Measurements from ENCODE around the gene C1orf21. TPM values are rescaled to one million over a fixed set of nuclear protein-coding genes. Genes with fewer than 3 reads are reported as not detected.

C1orf21 gene
- total RNA-seq, 4 donors from 2014 or later = 13.1 to 30.6 (median 22.1) TPM

DNA sequence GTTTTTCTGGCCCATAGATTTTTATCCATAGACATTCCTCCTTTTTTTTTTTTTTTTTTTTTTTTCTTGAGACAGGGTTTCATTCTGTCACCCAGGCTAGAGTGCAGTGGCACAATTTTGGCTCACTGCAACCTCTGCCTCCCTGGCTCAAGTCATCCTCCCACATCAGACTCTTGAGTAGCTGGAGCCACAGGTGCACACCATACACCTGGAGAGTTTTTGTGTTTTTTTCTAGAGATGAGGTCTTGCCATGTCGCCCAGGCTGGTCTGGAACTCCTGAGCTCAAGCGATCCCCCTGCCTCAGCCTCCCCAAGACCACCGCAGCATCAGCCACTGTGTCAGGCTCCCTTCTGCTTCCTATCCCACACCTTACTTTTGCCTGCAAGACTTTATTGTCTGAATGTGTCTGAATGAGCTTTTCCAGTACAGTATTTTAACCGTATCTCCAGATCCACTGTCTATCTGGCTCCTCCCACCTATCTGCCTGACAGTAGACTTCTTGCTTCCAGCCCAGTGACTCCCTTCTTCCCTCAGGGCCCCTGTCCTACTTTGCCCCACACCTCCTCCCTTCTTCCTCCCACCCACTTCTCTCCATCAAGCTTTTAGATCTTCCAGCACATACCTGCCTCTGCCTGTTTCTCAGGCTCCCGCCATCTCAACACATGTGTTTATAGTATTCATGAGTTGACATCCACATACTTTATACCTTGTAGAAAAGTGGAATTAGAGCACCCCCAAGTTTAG lies 6.1 kb downstream of the C1orf21 start:
- Histone ChIP-seq H3K27ac (no peak overlapping the region), H3K27me3 (no peaks in the 10 kb centered on the region), H3K4me3 (replicated peaks in 1 of 3) (no peak overlapping the region), H3K4me1 (peaks cover 0 to 5% of the 10 kb centered on the region in 2 donors), H3K9me3 (no peaks in the 10 kb centered on the region), H3K36me3 (no peaks in the 10 kb centered on the region)
- intact Hi-C loops (cut with DNase I) = loop anchor here (10.0 kb wide), 1 partner anchor 172 kb away; no protein-coding TSS in a partner anchor
- 92% methylated on average over 5 of the region's 5 CpGs for WGBS, 2 donors
- DNase-seq = no peak
- TF ChIP-seq, protein P1, sequence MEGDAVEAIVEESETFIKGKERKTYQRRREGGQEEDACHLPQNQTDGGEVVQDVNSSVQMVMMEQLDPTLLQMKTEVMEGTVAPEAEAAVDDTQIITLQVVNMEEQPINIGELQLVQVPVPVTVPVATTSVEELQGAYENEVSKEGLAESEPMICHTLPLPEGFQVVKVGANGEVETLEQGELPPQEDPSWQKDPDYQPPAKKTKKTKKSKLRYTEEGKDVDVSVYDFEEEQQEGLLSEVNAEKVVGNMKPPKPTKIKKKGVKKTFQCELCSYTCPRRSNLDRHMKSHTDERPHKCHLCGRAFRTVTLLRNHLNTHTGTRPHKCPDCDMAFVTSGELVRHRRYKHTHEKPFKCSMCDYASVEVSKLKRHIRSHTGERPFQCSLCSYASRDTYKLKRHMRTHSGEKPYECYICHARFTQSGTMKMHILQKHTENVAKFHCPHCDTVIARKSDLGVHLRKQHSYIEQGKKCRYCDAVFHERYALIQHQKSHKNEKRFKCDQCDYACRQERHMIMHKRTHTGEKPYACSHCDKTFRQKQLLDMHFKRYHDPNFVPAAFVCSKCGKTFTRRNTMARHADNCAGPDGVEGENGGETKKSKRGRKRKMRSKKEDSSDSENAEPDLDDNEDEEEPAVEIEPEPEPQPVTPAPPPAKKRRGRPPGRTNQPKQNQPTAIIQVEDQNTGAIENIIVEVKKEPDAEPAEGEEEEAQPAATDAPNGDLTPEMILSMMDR (IDR thresholded peaks at IDR 0.05) = no peak
- TF ChIP-seq POLR2A (IDR thresholded peaks at IDR 0.05) = no peak

DNA sequence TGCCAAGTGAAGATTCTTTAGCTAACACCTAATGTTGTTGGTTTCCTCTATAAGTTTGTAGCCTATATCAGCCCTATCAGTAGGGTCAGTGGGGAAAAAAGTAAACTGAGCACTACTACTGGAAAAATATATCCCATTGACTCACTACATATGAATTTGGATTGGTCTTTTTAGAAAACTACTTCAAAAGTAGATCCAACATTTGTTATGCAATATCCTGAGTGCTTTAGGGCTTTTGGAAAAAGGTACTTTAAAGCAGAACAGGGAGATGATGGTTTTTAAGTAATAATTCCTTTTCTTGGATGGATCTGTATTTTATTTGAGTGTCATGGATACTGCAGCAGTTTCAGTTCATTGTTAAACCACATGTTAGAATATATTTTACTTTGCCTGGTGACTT lies 7.1 kb downstream of the C1orf21 start:
- no peak for DNase-seq
- peak overlapping the region in 1 of 3 donors; percentile 4 for H3K27ac ChIP-seq
- intact Hi-C loops (cut with DNase I) = loop anchor here (10.0 kb wide), 1 partner anchor 171 kb away; no protein-coding TSS in a partner anchor

DNA sequence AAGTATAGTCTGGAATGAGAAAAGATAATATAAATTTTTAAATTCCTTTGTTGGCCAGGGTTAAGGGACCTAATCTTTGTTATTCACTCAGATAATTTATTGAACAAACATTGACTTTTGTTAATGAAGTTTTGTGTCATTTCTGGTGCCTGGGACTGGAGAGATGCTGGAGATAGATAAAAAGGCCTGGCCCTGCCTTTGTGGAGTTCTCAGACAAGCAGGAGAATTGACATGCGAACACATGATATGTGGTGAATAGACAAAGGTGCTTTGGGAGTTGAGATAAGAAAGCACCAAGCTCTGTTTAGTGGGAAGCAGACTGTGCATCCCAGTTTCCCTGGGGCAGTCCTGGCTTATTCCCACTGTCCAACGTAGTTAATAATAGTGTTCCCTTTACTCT lies 8.5 kb downstream of the C1orf21 start:
- no peak overlapping the region for H3K27ac ChIP-seq
- WGBS, 2 donors = 86 to 97% methylated on average over 2 of the region's 2 CpGs
- H3K9me3 ChIP-seq = no peaks in the 10 kb centered on the region
- H3K27me3 ChIP-seq = no peaks in the 10 kb centered on the region
- H3K36me3 ChIP-seq = no peaks in the 10 kb centered on the region
- intact Hi-C loops (cut with DNase I) = loop anchor here (10.0 kb wide), 1 partner anchor 169 kb away; no protein-coding TSS in a partner anchor
- no peak overlapping the region for H3K4me3 ChIP-seq (replicated peaks in 1 of 3)
- no peaks in the 10 kb centered on the region for H3K4me1 ChIP-seq
- no peak for TF ChIP-seq POLR2A (IDR thresholded peaks at IDR 0.05)
- TF ChIP-seq, protein P1 (IDR thresholded peaks at IDR 0.05) = no peak
- DNase-seq = no peak

More for the DNA sequence above, 7.1 kb downstream of the C1orf21 start:
- Histone ChIP-seq H3K36me3 (no peaks in the 10 kb centered on the region), H3K4me1 (peaks cover 0 to 3% of the 10 kb centered on the region in 2 donors), H3K27me3 (no peaks in the 10 kb centered on the region), H3K4me3 (replicated peaks in 1 of 3) (no peak overlapping the region), H3K9me3 (no peaks in the 10 kb centered on the region)
- TF ChIP-seq, protein P1 (IDR thresholded peaks at IDR 0.05) = no peak
- TF ChIP-seq POLR2A (IDR thresholded peaks at IDR 0.05) = no peak

DNA sequence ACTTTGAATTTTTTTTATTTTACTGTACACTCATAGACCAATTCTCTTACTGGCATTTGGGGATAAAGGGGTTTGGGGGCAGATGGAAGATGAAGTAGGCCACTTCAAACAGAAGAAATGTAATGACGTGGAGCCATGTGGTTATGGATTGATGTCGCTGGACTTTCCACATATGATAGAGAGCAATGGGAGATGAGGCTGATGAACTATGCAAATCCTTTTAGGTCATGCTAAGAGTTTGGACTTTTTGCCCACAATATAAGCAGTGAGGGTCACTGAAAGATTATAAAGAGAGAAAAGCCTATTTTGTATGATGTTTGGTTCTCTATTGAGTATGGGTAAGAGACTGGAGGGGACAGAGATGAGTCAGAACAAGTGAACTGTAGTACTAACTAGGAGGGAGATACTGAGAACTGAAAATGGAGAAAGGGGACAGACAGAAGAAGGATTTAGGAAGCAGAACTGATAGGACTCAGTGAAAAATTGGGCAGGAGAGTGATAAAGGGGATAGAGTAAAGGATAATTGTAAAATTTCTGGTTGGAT lies 9.2 kb downstream of the C1orf21 start:
- no peak overlapping the region for H3K4me3 ChIP-seq (replicated peaks in 1 of 3)
- 93% methylated on average over 2 of the region's 2 CpGs for WGBS, 2 donors
- intact Hi-C loops (cut with DNase I) = loop anchor here (10.0 kb wide), 1 partner anchor 169 kb away; no protein-coding TSS in a partner anchor
- H3K9me3 ChIP-seq = no peaks in the 10 kb centered on the region
- H3K4me1 ChIP-seq = no peaks in the 10 kb centered on the region
- no peak for TF ChIP-seq POLR2A (IDR thresholded peaks at IDR 0.05)
- TF ChIP-seq, protein P1 (IDR thresholded peaks at IDR 0.05) = no peak
- H3K36me3 ChIP-seq = no peaks in the 10 kb centered on the region
- no peak overlapping the region for H3K27ac ChIP-seq
- DNase-seq = no peak
- no peaks in the 10 kb centered on the region for H3K27me3 ChIP-seq

Data from thyroid gland (tissue), 4 donors.